HCT116 (cell line): ENCODE data around the gene LRRK2.

ENCODE experiments used
- CTCF ChIP-seq, 3 experiments: fragments of 200-600 bp in 1 of 3; sonication (generic) in 1 of 3; IDR thresholded peaks in 2 of 3; conservative IDR thresholded peaks in 1 of 3; 2 replicates each; pipeline ENCODE4 v1.5.1; 2012 to 2017; ENCODE audit warnings: low read depth in 2 of 3, low read length in 2 of 3, antibody characterized with exemption in 1 of 3, borderline replicate concordance in 1 of 3, control low read depth in 1 of 3, mild to moderate bottlenecking in 1 of 3, mixed read lengths in 1 of 3, mixed run types in 1 of 3, moderate library complexity in 1 of 3; ENCODE audit not compliant: insufficient read depth in 1 of 3
- EZH2 ChIP-seq: fragments of 200-600 bp; sonication (generic); IDR thresholded peaks from 2 replicates; pipeline ENCODE4 v1.6.1; 2017; ENCODE audit warnings: antibody characterized with exemption, mixed run types

- TF ChIP-seq EZH2 (no peak), CTCF (IDR thresholded peaks at IDR 0.05 in 2 of 3, conservative IDR thresholded peaks at IDR 0.05 in 1 of 3; ENCODE audit: borderline replicate concordance in 1 of 3, insufficient read depth in 1 of 3, low read depth in 2 of 3, low read length in 2 of 3) (no peak)
Measured at GRCh38 chr12:40253936-40254335, 29.1 kb downstream of the LRRK2 start.
